Choroid plexus epithelial cell (primary cell): Measurements from ENCODE around the gene HERPUD1.
"Not testable (repeated sequence)": the region's sequence is repeated elsewhere in the genome, so short reads cannot be mapped to it uniquely, and the experiment has no call there.

ENCODE experiments used
- DNase-seq: peaks from one replicate; pipeline ENCODE4 v3.0.0-alpha.2; 2010; ENCODE audit warnings: low read depth
- H3K4me3 ChIP-seq: 2 replicates; pipeline ENCODE4 v1.5.1; 2011; ENCODE audit warnings: low read depth, mild to moderate bottlenecking, control low read depth, low read length, moderate library complexity
- CTCF ChIP-seq: conservative IDR thresholded peaks from 2 replicates; pipeline ENCODE4 v1.5.1; 2011; ENCODE audit warnings: low read depth, mild to moderate bottlenecking, control low read depth, inconsistent platforms, low read length, moderate library complexity

HERPUD1 gene

GRCh38 chr16:56931892-56932720, at the start of gene HERPUD1:
Gene HERPUD1 (plus strand): TSS chr16:56932142. CDS start chr16:56932245, 103 bp downstream.
- peak within 1 kb of the TSS; percentile 99 for H3K4me3 ChIP-seq
- peak; percentile 99 for DNase-seq
- no peak for TF ChIP-seq CTCF

- no peak for DNase-seq
- no peak overlapping the region for H3K4me3 ChIP-seq
- TF ChIP-seq CTCF, result no peak
Observed at GRCh38 chr16:56883586-56883985, 48.4 kb upstream of the HERPUD1 start.

GRCh38 chr16:56884026-56884582, 47.8 kb upstream of the HERPUD1 start:
- no peak for TF ChIP-seq CTCF
- no peak overlapping the region for H3K4me3 ChIP-seq
- no peak for DNase-seq

GRCh38 chr16:56884929-56885328, 47.0 kb upstream of the HERPUD1 start:
- H3K4me3 ChIP-seq, result not testable (repeated sequence)

GRCh38 chr16:56885446-56886162, 46.3 kb upstream of the HERPUD1 start:
- no peak overlapping the region for H3K4me3 ChIP-seq
- no peak for DNase-seq

More at GRCh38 chr16:56884929-56885328, 47.0 kb upstream of the HERPUD1 start:
- not testable (repeated sequence) for DNase-seq

GRCh38 chr16:56886296-56886695, 45.6 kb upstream of the HERPUD1 start:
- DNase-seq, result no peak
- TF ChIP-seq CTCF, result no peak
- no peak overlapping the region for H3K4me3 ChIP-seq

More at GRCh38 chr16:56885446-56886162, 46.3 kb upstream of the HERPUD1 start:
- no peak for TF ChIP-seq CTCF

GRCh38 chr16:56886826-56887225, 45.1 kb upstream of the HERPUD1 start:
- DNase-seq, result no peak
- no peak overlapping the region for H3K4me3 ChIP-seq
- TF ChIP-seq CTCF, result no peak
